ENCODE measurements around the gene ATF7. TPM values are rescaled to one million over a fixed set of nuclear protein-coding genes. Genes with fewer than 3 reads are reported as not detected.

Gene ATF7
- total RNA-seq, 1 experiment from 2014 or later, result 44.3 TPM

DNA sequence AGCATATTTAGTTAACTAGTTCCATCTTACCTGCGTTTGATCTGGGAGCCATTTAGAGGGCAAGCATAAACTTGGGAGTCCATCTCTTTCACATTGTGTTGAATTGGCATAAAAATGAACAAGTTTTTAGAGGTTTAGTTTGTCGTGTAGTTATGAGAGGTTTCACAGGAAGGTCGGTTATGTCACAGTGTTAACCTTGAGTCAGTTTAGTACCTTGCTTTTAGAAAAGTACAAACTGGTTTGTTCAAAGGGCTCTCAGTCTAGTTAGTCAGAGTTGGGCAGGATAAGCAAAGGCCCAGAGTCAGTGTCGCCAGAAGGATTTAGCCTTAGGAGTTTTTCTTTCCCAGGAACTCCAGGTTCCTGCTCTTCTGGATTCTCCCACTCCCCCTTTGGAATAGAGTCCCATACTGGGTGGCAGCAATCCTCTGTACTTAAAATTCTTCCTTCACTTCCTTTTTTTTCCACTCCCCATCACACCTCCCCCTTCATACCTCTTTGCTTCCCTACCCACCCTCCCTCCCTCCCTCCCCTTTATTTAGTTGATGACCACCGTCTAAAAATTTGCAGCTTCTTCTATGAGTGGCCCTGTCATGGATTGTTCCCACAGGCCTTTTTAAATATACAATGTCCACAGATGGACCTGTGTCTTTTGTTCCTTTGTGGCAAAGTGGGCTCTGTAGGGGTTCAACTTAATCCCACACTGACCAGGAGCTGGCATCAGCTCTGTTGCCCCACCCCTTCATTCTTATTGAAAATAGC, 162.2 kb downstream of the ATF7 start:
- Histone ChIP-seq H3K27ac (ENCODE audit: low read depth, low read length, poor library complexity, severe bottlenecking) (no peak overlapping the region), H3K9me3 (ENCODE audit: low read depth, low read length, poor library complexity, severe bottlenecking) (no peaks in the 10 kb centered on the region), H3K36me3 (ENCODE audit: insufficient read depth, low read length, poor library complexity, severe bottlenecking) (peaks cover 99% of the 10 kb centered on the region), H3K4me1 (ENCODE audit: insufficient read depth, low read length, poor library complexity, severe bottlenecking) (peaks cover 8% of the 10 kb centered on the region), H3K4me3 (ENCODE audit: low read depth, low read length, poor library complexity, severe bottlenecking) (no peak overlapping the region), H3K27me3 (replicated peaks; ENCODE audit: insufficient read depth, low read depth, low read length, poor library complexity) (no peaks in the 10 kb centered on the region)
- intact Hi-C loops (cut with micrococcal nuclease; ENCODE audit: unreplicated experiment), result loop anchor here (5.0 kb wide), 1 partner anchor 442 kb away; no protein-coding TSS in a partner anchor
- POLR2A ChIA-PET (ENCODE audit: low non-redundant PET), result interaction anchor here (0.6 to 0.7 kb wide), 2 partner anchors 18 to 309 kb away, joined by 3 to 6 read pairs; no protein-coding TSS in a partner anchor
- no peak for TF ChIP-seq EZH2 (IDR thresholded peaks at IDR 0.05; ENCODE audit: borderline replicate concordance, low read depth, low read length, poor library complexity, severe bottlenecking)
- TF ChIP-seq, protein P1, sequence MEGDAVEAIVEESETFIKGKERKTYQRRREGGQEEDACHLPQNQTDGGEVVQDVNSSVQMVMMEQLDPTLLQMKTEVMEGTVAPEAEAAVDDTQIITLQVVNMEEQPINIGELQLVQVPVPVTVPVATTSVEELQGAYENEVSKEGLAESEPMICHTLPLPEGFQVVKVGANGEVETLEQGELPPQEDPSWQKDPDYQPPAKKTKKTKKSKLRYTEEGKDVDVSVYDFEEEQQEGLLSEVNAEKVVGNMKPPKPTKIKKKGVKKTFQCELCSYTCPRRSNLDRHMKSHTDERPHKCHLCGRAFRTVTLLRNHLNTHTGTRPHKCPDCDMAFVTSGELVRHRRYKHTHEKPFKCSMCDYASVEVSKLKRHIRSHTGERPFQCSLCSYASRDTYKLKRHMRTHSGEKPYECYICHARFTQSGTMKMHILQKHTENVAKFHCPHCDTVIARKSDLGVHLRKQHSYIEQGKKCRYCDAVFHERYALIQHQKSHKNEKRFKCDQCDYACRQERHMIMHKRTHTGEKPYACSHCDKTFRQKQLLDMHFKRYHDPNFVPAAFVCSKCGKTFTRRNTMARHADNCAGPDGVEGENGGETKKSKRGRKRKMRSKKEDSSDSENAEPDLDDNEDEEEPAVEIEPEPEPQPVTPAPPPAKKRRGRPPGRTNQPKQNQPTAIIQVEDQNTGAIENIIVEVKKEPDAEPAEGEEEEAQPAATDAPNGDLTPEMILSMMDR (conservative IDR thresholded peaks at IDR 0.05; ENCODE audit: low read depth, low read length), result no peak
- no peak for DNase-seq (ENCODE audit: low spot score)
- CTCF ChIA-PET, result no interaction called here
- no TSS peak for BruUV-seq (replicated peaks)

DNA sequence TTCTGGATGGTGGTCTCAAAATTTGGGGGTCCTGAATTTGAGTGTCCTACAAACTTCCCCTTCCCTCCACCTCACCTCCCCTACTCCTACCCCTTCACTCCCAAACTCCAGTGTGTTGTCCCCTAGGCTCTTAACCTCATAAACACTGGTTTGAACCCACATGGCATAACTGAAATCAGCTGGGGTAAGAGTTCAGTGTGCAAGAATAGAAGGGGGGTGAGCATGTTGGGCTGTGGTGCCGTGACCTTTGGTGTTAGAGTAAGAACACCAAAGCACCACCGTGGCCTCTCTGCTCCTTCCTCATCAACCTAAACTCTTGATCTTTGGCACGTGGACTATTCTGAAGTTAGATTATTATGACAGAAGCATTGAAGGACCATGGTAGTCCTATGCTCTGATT, 163.2 kb downstream of the ATF7 start:
- DNase-seq (ENCODE audit: low spot score), result no peak
- Histone ChIP-seq H3K36me3 (ENCODE audit: insufficient read depth, low read length, poor library complexity, severe bottlenecking) (peaks cover 99% of the 10 kb centered on the region), H3K4me3 (ENCODE audit: low read depth, low read length, poor library complexity, severe bottlenecking) (no peak overlapping the region), H3K4me1 (ENCODE audit: insufficient read depth, low read length, poor library complexity, severe bottlenecking) (peaks cover 8% of the 10 kb centered on the region), H3K9me3 (ENCODE audit: low read depth, low read length, poor library complexity, severe bottlenecking) (no peaks in the 10 kb centered on the region), H3K27me3 (replicated peaks; ENCODE audit: insufficient read depth, low read depth, low read length, poor library complexity) (no peaks in the 10 kb centered on the region), H3K27ac (ENCODE audit: low read depth, low read length, poor library complexity, severe bottlenecking) (no peak overlapping the region)
- no TSS peak for BruUV-seq (replicated peaks)
- ChIA-PET CTCF (no interaction called here), POLR2A (ENCODE audit: low non-redundant PET) (no interaction called here)
- intact Hi-C loops (cut with micrococcal nuclease; ENCODE audit: unreplicated experiment), result loop anchor here (5.0 kb wide), 1 partner anchor 441 kb away; no protein-coding TSS in a partner anchor
- TF ChIP-seq EZH2 (IDR thresholded peaks at IDR 0.05; ENCODE audit: borderline replicate concordance, low read depth, low read length, poor library complexity, severe bottlenecking), result no peak
- TF ChIP-seq, protein P1 (conservative IDR thresholded peaks at IDR 0.05; ENCODE audit: low read depth, low read length), result no peak

DNA sequence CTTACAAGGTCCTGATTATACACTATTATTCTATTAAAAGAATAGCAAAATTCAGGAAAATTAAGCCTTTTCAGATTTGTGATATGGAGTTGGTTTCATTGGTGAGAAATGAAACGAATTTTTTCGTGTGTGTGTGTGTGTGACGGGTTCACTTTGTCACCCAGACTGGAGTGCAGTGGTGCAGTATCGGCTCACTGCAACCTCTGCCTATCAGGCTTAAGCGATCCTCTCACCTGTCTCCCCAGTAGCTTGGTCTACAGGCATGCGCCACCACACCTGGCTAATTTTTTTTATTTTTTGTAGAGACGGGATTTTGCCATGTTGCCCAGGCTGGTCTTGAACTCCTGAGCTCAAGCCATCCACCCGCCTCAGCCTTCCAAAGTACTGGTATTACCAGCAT, 164.6 kb downstream of the ATF7 start:
- BruUV-seq (replicated peaks), result no TSS peak

More for the DNA sequence above, 164.6 kb downstream of the ATF7 start:
- intact Hi-C loops (cut with micrococcal nuclease; ENCODE audit: unreplicated experiment), result loop anchor here (5.0 kb wide), 1 partner anchor 439 kb away; no protein-coding TSS in a partner anchor
- POLR2A ChIA-PET (ENCODE audit: low non-redundant PET), result no interaction called here
- Histone ChIP-seq H3K9me3 (ENCODE audit: low read depth, low read length, poor library complexity, severe bottlenecking) (no peaks in the 10 kb centered on the region), H3K27me3 (replicated peaks; ENCODE audit: insufficient read depth, low read depth, low read length, poor library complexity) (no peaks in the 10 kb centered on the region), H3K27ac (ENCODE audit: low read depth, low read length, poor library complexity, severe bottlenecking) (no peak overlapping the region), H3K36me3 (ENCODE audit: insufficient read depth, low read length, poor library complexity, severe bottlenecking) (peaks cover 99% of the 10 kb centered on the region), H3K4me1 (ENCODE audit: insufficient read depth, low read length, poor library complexity, severe bottlenecking) (peaks cover 8% of the 10 kb centered on the region), H3K4me3 (ENCODE audit: low read depth, low read length, poor library complexity, severe bottlenecking) (no peak overlapping the region)
- CTCF ChIA-PET, result no interaction called here
- TF ChIP-seq, protein P1 (conservative IDR thresholded peaks at IDR 0.05; ENCODE audit: low read depth, low read length), result no peak
- TF ChIP-seq EZH2 (IDR thresholded peaks at IDR 0.05; ENCODE audit: borderline replicate concordance, low read depth, low read length, poor library complexity, severe bottlenecking), result no peak
- no peak for DNase-seq (ENCODE audit: low spot score)
